Measurements from ENCODE around the gene PRSS53.

GRCh38 chr16:31079342-31079944, 9.3 kb downstream of the PRSS53 start:
- no peak for TF ChIP-seq POLR2A (IDR thresholded peaks at IDR 0.05; ENCODE audit: low read depth, low read length)
- TF ChIP-seq POLR2AphosphoS5 (IDR thresholded peaks at IDR 0.05; ENCODE audit: low read depth, low read length): no peak
- TF ChIP-seq TAF1 (IDR thresholded peaks at IDR 0.05; ENCODE audit: low read depth, low read length): no peak
- TF ChIP-seq POU2F2 (IDR thresholded peaks at IDR 0.05; ENCODE audit: low read depth, low read length): no peak

Data from GM12891 (cell line).